ENCODE measurements around the gene RBM26. TPM values are rescaled to one million over a fixed set of nuclear protein-coding genes. Genes with fewer than 3 reads are reported as not detected.

RBM26 gene
- total RNA-seq, 1 experiment from 2014 or later, result 70.5 TPM

DNA sequence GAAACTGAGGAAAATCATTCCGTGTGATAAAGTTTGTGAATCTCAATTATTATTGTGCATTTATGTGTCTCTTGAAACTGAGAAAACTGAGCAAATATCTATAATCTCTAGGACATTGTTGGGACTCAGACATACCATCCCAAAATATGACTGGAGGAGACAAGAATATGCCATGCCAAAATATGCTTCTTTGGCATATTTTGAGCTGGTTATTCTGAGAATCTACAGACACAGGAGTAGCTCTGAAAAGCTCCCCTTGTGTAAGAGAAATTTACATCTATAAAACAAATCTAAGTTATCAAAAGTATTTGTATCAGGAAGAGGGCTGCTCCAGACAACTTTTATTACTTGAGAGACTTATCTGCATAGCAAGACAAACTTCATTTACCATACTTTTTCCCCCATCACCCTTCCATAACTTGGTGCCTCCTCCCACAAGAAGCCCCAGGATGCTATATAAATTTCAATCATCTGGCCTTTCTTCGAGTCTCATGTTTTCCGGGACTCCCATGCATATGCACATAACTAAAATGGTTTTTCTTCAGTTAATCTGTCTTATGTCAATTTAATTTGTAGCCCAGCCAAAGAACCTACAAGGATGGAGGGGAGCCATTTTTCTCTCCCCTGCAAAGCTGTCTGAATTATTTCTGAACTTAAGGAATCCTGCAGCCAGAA, 46.3 kb upstream of the RBM26 start:
- H4K20me1 ChIP-seq (ENCODE audit: control insufficient read depth, insufficient read depth, insufficient read length), result no peaks in the 10 kb centered on the region
- H4K5ac ChIP-seq (ENCODE audit: insufficient read length, low read depth, low read length), result no peak overlapping the region
- H3K9me3 ChIP-seq (ENCODE audit: control insufficient read depth, low read depth, low read length), result no peaks in the 10 kb centered on the region
- H3K79me2 ChIP-seq (ENCODE audit: insufficient read depth, low read length), result no peaks in the 10 kb centered on the region
- no peak overlapping the region for H2AK5ac ChIP-seq (ENCODE audit: insufficient read length, low read length)
- H3K27me3 ChIP-seq (ENCODE audit: insufficient read depth, low read length), result no peaks in the 10 kb centered on the region
- H2BK5ac ChIP-seq (ENCODE audit: insufficient read length, low read length), result no peak overlapping the region
- WGBS (ENCODE audit: extremely low coverage, insufficient read length, low lambda C conversion rate), result no CpG with 5 or more reads among the region's 3 CpGs
- H2AFZ ChIP-seq (ENCODE audit: low read length), result no peak overlapping the region
- no peak overlapping the region for H3T11ph ChIP-seq (ENCODE audit: low read length)
- no peak overlapping the region for H3K4ac ChIP-seq (ENCODE audit: low read depth, low read length)
- no peak for TF ChIP-seq CTCF (conservative IDR thresholded peaks at IDR 0.05)
- no peak overlapping the region for H3K23ac ChIP-seq (ENCODE audit: insufficient read length, low read depth, low read length)
- H4K8ac ChIP-seq (replicated peaks; ENCODE audit: insufficient read length, low read depth, low read length), result no peak overlapping the region
- no peaks in the 10 kb centered on the region for H3K9me3 Mint-ChIP-seq
- no peaks in the 10 kb centered on the region for H3K79me1 ChIP-seq (ENCODE audit: insufficient read depth, low read depth, low read length, poor library complexity, severe bottlenecking)
- no peak overlapping the region for H3K27ac ChIP-seq (ENCODE audit: insufficient read length, low read depth, low read length)
- no peak for DNase-seq
- H3K14ac ChIP-seq (ENCODE audit: insufficient read depth, low read length), result no peak overlapping the region
- H3K27ac Mint-ChIP-seq, result no peak overlapping the region
- no peak overlapping the region for H3K56ac ChIP-seq (ENCODE audit: insufficient read length, low read depth, low read length)
- H2BK15ac ChIP-seq (ENCODE audit: low read depth, low read length), result no peak overlapping the region
- no peak overlapping the region for H2BK20ac ChIP-seq (ENCODE audit: low read depth, low read length, poor library complexity, severe bottlenecking)
- no peaks in the 10 kb centered on the region for H3K23me2 ChIP-seq (ENCODE audit: insufficient read length, low read depth, low read length, poor library complexity, severe bottlenecking)
- no peak overlapping the region for H3K4me2 ChIP-seq (ENCODE audit: insufficient read depth, insufficient read length, low read length)
- H2BK12ac ChIP-seq (ENCODE audit: insufficient read length, low read depth, low read length), result no peak overlapping the region
- H2BK120ac ChIP-seq (ENCODE audit: low read depth, low read length, poor library complexity, severe bottlenecking), result no peak overlapping the region
- H3K36me3 Mint-ChIP-seq (ENCODE audit: insufficient read depth in 1 of 3, low read depth in 3 of 3), result no peaks in the 10 kb centered on the region
- no peaks in the 10 kb centered on the region for H3K27me3 Mint-ChIP-seq (ENCODE audit: low read depth)
- no peak overlapping the region for H4K91ac ChIP-seq (ENCODE audit: insufficient read length, low read depth, low read length)
- H3K18ac ChIP-seq (ENCODE audit: insufficient read length, low read depth, low read length), result no peak overlapping the region
- no peak overlapping the region for H3K9ac ChIP-seq (ENCODE audit: extremely low read depth, insufficient read length, low read length)
- peaks cover 12 to 14% of the 10 kb centered on the region in 2 experiments for H3K4me1 Mint-ChIP-seq
- H3K4me3 Mint-ChIP-seq, result no peak overlapping the region
- no peaks in the 10 kb centered on the region; the same call in 1 of the 2 replicates for H3K4me1 ChIP-seq (ENCODE audit: insufficient read depth, low read length)
